A549 (cell line): ENCODE data around the gene DUSP9. TPM values are rescaled to one million over a fixed set of nuclear protein-coding genes. Genes with fewer than 3 reads are reported as not detected.

Experiments
- ATAC-seq, 2 experiments: fragments of 200-7000 bp in 1 of 2; fragments of >200 bp in 1 of 2; cut with Nextera tagmentation in 1 of 2; cut with Tn5 transposase in 1 of 2; 3 replicates each; pipeline versions ENCODE4 v1.8.0 to v1.9.1; 2018 to 2020; ENCODE audit warnings: mild to moderate bottlenecking in 1 of 2, moderate library complexity in 1 of 2
- CTCF ChIA-PET: fragments of 300-600 bp; sonication (Branson Sonifier 250); formaldehyde crosslinking; extraction: SDS; loops from one replicate; lab custom pipeline; 2021; ENCODE audit warnings: antibody characterized with exemption, inconsistent platforms; lab: Yijun Ruan, JAX
- POLR2A ChIA-PET: fragments of 350-600 bp; formaldehyde crosslinking; extraction: SDS; loops from one replicate; lab custom pipeline; 2021; ENCODE audit warnings: antibody characterized with exemption, inconsistent platforms; lab: Yijun Ruan, JAX
- DNase-seq, 2 experiments: peaks; one replicate each; pipeline versions ENCODE4 v3.0.0 to v3.0.0-alpha.2; 2011 to 2016; ENCODE audit warnings: low read depth in 1 of 2, low spot score in 1 of 2
- FAIRE-seq: peaks from 2 replicates; lab custom pipeline; 2011; peaks lifted over from hg19 to GRCh38; lab: Jason Lieb, UNC
- H3K27ac ChIP-seq, 2 experiments: fragments of >200 bp; sonication (Bioruptor Twin); formaldehyde crosslinking; 3 replicates each; pipeline ENCODE4 v1.5.1; 2016 to 2017
- H3K4me1 ChIP-seq: fragments of >200 bp; sonication (Bioruptor Twin); formaldehyde crosslinking; 3 replicates; pipeline ENCODE4 v1.6.1; 2016
- H3K4me2 ChIP-seq: fragments of >200 bp; sonication (Bioruptor Twin); formaldehyde crosslinking; 3 replicates; pipeline ENCODE4 v1.6.1; 2016
- H3K4me3 ChIP-seq: fragments of >200 bp; sonication (Bioruptor Twin); formaldehyde crosslinking; 3 replicates; pipeline ENCODE4 v1.5.1; 2016
- H3K9me3 ChIP-seq: fragments of >200 bp; sonication (Bioruptor Twin); formaldehyde crosslinking; 3 replicates; pipeline ENCODE4 v1.6.1; 2016
- CEBPB ChIP-seq, 2 experiments: fragments of >200 bp in 1 of 2; sonication (Bioruptor Twin) in 1 of 2; formaldehyde crosslinking in 1 of 2; IDR thresholded peaks; 2 replicates each; pipeline ENCODE4 v1.6.1; 2012 to 2016
- EHMT2 ChIP-seq: fragments of 200-600 bp; sonication (generic); IDR thresholded peaks from 2 replicates; pipeline ENCODE4 v1.6.1; 2016; ENCODE audit warnings: antibody characterized with exemption, low read depth, mild to moderate bottlenecking, moderate library complexity
- FOSL2 ChIP-seq, 2 experiments: fragments of 450-650 bp in 1 of 2; fragments of >200 bp in 1 of 2; sonication (Bioruptor Twin) in 1 of 2; formaldehyde crosslinking; IDR thresholded peaks; 2 replicates each; pipeline versions ENCODE4 v1.5.0 to v1.6.1; 2016 to 2020; ENCODE audit warnings: mild to moderate bottlenecking in 1 of 2, moderate library complexity in 1 of 2
- HEYL ChIP-seq: fragments of 250-450 bp; sonication (Bioruptor Pico); IDR thresholded peaks from 2 replicates; pipeline ENCODE4 v1.8.0; 2021; ENCODE audit warnings: mild to moderate bottlenecking, moderate library complexity
- JUN ChIP-seq, 2 experiments: fragments of >200 bp; sonication (Bioruptor Twin); formaldehyde crosslinking; IDR thresholded peaks; 2 replicates in 1 of 2; 3 replicates in 1 of 2; pipeline ENCODE4 v1.6.1; 2016 to 2017
- JUNB ChIP-seq: fragments of >200 bp; sonication (Bioruptor Twin); formaldehyde crosslinking; IDR thresholded peaks from 2 replicates; pipeline ENCODE4 v1.6.1; 2016
- KDM1A ChIP-seq: fragments of 200-600 bp; sonication (generic); IDR thresholded peaks from 2 replicates; pipeline ENCODE4 v1.6.1; 2016; ENCODE audit warnings: low read depth, mild to moderate bottlenecking
- MAFK ChIP-seq: fragments of 450-650 bp; IDR thresholded peaks from 2 replicates; pipeline ENCODE4 v1.6.1; 2014; ENCODE audit not compliant: partially characterized antibody
- NPAS2 ChIP-seq: fragments of 250-450 bp; sonication (Bioruptor Pico); IDR thresholded peaks from 2 replicates; pipeline ENCODE4 v1.8.0; 2022; ENCODE audit warnings: mild to moderate bottlenecking, moderate library complexity, borderline replicate concordance
- NR3C1 ChIP-seq: fragments of >200 bp; sonication (Bioruptor Twin); formaldehyde crosslinking; IDR thresholded peaks from 3 replicates; pipeline ENCODE4 v1.6.1; 2017
- PHF8 ChIP-seq: fragments of 200-600 bp; sonication (generic); IDR thresholded peaks from 2 replicates; pipeline ENCODE4 v1.6.1; 2016; ENCODE audit warnings: low read depth, mild to moderate bottlenecking, antibody characterized with exemption, moderate library complexity, borderline replicate concordance
- RCOR1 ChIP-seq: fragments of 150-350 bp; IDR thresholded peaks from 2 replicates; pipeline ENCODE4 v1.6.1; 2014; ENCODE audit warnings: antibody characterized with exemption, low read length, low read depth
- TFCP2L1 ChIP-seq: fragments of 250-450 bp; sonication (Bioruptor Pico); IDR thresholded peaks from 2 replicates; pipeline ENCODE4 v1.5.0; 2021; ENCODE audit warnings: mild to moderate bottlenecking
- ZC3H11A ChIP-seq: fragments of 450-650 bp; IDR thresholded peaks from 2 replicates; pipeline ENCODE4 v1.6.1; 2014; ENCODE audit warnings: antibody characterized with exemption, mild to moderate bottlenecking
- ZNF302 ChIP-seq: fragments of 250-450 bp; sonication (Bioruptor Pico); IDR thresholded peaks from 2 replicates; pipeline ENCODE4 v1.9.0; 2021; ENCODE audit warnings: inconsistent platforms, mild to moderate bottlenecking, moderate library complexity
- ZSCAN20 ChIP-seq: fragments of 250-450 bp; sonication (Bioruptor Pico); IDR thresholded peaks from 2 replicates; pipeline ENCODE4 v1.8.0; 2022; ENCODE audit warnings: mild to moderate bottlenecking, moderate library complexity
- WGBS: methylation state at CpG from one replicate; pipeline ENCODE4 v1.1.6; 2017; ENCODE audit errors: missing lambda C conversion rate; 5-methylcytosine and 5-hydroxymethylcytosine counted together
- polyA plus RNA-seq, 4 experiments: library from polyadenylated mRNA; depleted of rRNA in 3 of 4; stranded (reverse); fragments of >200 nt; fragmentation: RNase III in 1 of 4; extraction: RNeasy Plus Mini Kit Qiagen cat#74134 plus additional on column Dnase treatment in 1 of 4; gene quantifications; 2 replicates in 3 of 4; 3 replicates in 1 of 4; pipeline ENCODE4 v1.2.3, GENCODE V29; 2011 to 2017
- TF ChIP-seq, protein P1 (sequence below): fragments of >200 bp; sonication (Bioruptor Twin); formaldehyde crosslinking; IDR thresholded peaks from 3 replicates; pipeline ENCODE4 v1.5.1; 2016
- TF ChIP-seq, protein P2 (sequence below): fragments of >200 bp; sonication (Bioruptor Twin); formaldehyde crosslinking; IDR thresholded peaks from 2 replicates; pipeline ENCODE4 v1.6.1; 2016
- TF ChIP-seq, protein P3 (sequence below): fragments of 150-350 bp; IDR thresholded peaks from 2 replicates; pipeline ENCODE4 v1.6.1; 2014; ENCODE audit warnings: low read depth, mild to moderate bottlenecking, low read length
- TF ChIP-seq, protein P4 (sequence below): fragments of 450-650 bp; IDR thresholded peaks from 2 replicates; pipeline ENCODE4 v1.6.1; 2014; ENCODE audit warnings: antibody characterized with exemption
- TF ChIP-seq, protein P5 (sequence below): fragments of 250-450 bp; sonication (Bioruptor Pico); IDR thresholded peaks from 2 replicates; pipeline ENCODE4 v1.5.0; 2020; ENCODE audit warnings: low read depth, mild to moderate bottlenecking, moderate library complexity

The DUSP9 gene
- polyA plus RNA-seq, 2 of the 4 experiments (the other 2 are of a cell fraction), result 0.75 to 1.6 TPM

DNA sequence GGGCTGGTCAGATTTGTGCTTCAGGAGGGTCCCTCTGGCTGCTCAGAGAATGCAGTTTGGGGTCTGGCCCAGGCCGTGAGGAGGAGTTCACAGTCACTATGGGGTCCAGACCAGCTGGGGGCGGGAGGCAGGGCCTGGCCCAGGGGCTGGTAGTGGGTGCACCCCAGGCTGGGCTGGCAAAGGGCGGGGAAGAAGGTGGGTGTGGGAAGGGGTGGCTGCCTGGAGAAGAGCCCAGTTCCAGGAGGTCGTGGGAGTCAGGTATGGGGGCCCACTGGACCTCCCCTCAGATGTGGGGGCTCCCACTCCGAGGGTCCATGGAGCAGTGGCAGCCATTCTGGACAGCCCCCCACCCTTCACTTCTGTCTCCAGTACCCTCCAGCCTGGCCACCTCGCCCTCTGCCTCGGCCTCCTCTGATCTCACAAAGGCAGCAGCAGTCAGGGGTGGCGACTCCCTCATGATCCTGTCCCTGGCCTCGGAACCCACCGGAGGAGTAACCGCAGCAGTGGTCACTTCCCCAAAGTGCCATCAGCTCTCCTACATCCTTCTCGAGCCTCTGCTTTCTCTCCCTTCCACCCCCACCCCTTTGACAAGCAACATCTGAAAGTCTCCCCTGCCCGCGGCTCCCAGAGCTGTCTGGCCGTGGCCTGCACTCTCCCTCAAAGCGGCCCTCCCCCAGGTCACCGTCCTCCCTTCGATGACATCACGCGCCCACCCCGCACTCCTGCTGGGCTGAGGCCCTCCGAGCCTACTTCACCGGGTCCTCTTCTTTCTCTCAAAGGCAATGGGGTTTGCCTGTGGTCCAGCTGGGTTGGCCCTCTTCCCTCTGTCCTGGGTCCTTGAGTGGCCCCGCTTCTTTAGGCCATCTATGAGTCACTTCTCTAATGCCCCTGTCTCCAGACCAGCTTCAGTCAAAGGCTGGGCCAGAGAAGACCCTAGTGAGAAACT is 39.0 kb downstream of the DUSP9 start:
- Histone ChIP-seq H3K4me3 (no peak overlapping the region), H3K4me1 (peaks cover 13% of the 10 kb centered on the region), H3K9me3 (no peaks in the 10 kb centered on the region), H3K27ac (no peak overlapping the region), H3K4me2 (no peak overlapping the region)
- TF ChIP-seq ZNF302 (CRISPR knock-in tag), result no peak
- TF ChIP-seq, protein P1, sequence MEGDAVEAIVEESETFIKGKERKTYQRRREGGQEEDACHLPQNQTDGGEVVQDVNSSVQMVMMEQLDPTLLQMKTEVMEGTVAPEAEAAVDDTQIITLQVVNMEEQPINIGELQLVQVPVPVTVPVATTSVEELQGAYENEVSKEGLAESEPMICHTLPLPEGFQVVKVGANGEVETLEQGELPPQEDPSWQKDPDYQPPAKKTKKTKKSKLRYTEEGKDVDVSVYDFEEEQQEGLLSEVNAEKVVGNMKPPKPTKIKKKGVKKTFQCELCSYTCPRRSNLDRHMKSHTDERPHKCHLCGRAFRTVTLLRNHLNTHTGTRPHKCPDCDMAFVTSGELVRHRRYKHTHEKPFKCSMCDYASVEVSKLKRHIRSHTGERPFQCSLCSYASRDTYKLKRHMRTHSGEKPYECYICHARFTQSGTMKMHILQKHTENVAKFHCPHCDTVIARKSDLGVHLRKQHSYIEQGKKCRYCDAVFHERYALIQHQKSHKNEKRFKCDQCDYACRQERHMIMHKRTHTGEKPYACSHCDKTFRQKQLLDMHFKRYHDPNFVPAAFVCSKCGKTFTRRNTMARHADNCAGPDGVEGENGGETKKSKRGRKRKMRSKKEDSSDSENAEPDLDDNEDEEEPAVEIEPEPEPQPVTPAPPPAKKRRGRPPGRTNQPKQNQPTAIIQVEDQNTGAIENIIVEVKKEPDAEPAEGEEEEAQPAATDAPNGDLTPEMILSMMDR, result no peak
- TF ChIP-seq, protein P2, sequence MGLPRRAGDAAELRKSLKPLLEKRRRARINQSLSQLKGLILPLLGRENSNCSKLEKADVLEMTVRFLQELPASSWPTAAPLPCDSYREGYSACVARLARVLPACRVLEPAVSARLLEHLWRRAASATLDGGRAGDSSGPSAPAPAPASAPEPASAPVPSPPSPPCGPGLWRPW, result no peak
- no peak for FAIRE-seq
- ChIA-PET POLR2A (no interaction called here), CTCF (interaction anchor here (1.1 to 3.5 kb wide), 10 partner anchors 10 to 261 kb away, joined by 3 to 32 read pairs (median 4); no protein-coding TSS in a partner anchor)
- DNase-seq, result no peak
- 71% methylated on average over 11 of the region's 24 CpGs for WGBS
- no peak for ATAC-seq

DNA sequence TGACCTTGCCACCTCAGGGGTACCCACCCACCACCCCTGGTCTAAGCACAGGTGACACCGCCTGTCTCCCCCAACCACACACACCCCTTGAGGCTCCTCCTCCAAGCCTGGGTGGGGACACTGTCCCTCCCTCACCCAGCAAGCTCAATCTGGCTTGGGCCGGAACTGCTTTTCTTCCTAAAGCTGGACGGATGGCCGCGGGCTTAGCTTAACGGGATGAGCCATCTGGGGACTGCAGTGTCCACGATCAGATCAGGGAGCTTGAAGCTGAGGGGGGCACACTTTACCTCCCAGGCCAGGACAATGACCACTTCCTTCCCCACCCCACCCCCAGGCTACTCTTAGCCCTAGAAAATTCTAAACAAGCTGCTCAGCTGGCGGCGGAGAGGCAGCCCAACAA is 39.7 kb downstream of the DUSP9 start:
- TF ChIP-seq, protein P3, sequence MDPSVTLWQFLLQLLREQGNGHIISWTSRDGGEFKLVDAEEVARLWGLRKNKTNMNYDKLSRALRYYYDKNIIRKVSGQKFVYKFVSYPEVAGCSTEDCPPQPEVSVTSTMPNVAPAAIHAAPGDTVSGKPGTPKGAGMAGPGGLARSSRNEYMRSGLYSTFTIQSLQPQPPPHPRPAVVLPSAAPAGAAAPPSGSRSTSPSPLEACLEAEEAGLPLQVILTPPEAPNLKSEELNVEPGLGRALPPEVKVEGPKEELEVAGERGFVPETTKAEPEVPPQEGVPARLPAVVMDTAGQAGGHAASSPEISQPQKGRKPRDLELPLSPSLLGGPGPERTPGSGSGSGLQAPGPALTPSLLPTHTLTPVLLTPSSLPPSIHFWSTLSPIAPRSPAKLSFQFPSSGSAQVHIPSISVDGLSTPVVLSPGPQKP, result no peak
- TF ChIP-seq HEYL (CRISPR knock-in tag), result no peak
- TF ChIP-seq FOSL2 (IDR thresholded peaks at IDR 0.05), result no peak
- no peak for TF ChIP-seq FOSL2 (CRISPR knock-in tag; IDR thresholded peaks at IDR 0.05)
- TF ChIP-seq ZC3H11A, result no peak
- TF ChIP-seq ZNF302 (CRISPR knock-in tag), result no peak
- TF ChIP-seq EHMT2, result no peak
- TF ChIP-seq JUNB, result no peak
- no peak for TF ChIP-seq KDM1A
- TF ChIP-seq, all 56 proteins: peak for 0
- ChIA-PET POLR2A (no interaction called here), CTCF (interaction anchor here (1.1 to 1.7 kb wide), 11 partner anchors 11 to 260 kb away, joined by 3 to 6 read pairs (median 4); no protein-coding TSS in a partner anchor)
- FAIRE-seq (no peak), ATAC-seq (no peak), DNase-seq (no peak)
- peak overlapping the region in 1 of 2 experiments; percentile 91; a peak in 1 of 6 replicates for H3K27ac ChIP-seq
- H3K9me3 ChIP-seq, result no peaks in the 10 kb centered on the region
- peak overlapping the region; percentile 94 for H3K4me2 ChIP-seq
- H3K4me3 ChIP-seq, result no peak overlapping the region
- 53% methylated on average over 9 of the region's 9 CpGs for WGBS
- peaks cover 13% of the 10 kb centered on the region for H3K4me1 ChIP-seq

DNA sequence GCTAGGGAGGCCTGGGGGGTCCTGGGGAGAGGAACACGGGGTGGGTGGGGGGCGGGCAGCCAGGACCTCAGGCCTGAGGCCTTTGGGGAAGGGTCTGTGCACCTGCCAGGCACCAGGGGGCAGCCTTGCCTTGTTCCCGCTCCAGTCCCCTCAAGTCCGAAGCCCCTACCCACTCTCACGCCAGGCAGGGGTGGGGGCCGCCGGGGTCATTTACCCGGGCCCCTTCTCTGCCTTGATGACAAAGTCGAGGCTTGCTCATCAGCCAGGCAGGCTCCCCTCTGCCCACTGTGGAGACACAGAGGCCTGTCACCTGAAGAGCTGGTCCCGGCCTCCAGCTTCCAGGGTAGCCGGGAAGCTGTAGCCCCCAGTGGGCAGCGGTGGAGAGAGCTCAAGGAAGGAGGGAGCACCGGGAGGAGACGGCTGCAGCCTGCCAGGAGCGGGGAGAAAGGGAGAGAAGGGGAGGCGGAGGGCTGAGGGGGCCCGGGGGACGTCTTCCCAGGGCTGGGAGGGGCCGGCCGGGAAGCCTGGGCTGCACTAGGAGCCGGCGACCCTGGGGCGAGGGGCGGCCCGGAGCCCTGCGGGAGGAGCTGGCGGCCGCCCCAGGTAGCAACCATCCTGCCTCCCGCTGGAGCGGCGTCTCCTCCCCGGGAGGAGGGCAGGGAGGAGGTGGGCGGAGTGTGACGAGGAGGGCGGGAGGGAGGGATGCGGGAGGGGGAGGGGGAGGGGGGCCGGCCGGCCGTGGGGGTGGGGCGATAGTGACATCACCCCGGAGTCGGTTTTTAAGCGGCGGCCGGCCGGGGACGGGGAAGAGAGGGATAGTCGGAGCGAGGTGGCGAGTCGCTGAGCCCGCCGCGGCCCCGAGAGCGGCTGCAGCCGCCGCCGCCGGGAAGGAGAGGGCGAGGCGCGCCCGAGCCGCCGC is 40.4 kb downstream of the DUSP9 start, which contains the start of gene SLC6A8:
SLC6A8 (plus strand) TSS at position 806 of the 919 bp plus-strand sequence. CDS start 649 bp downstream, outside the sequence.
- Histone ChIP-seq H3K4me2 (peak within 1 kb of the TSS; percentile 94), H3K27ac (peak within 1 kb of the TSS; percentile 65 to 91), H3K4me1 (peaks cover 13% of the 10 kb centered on the region), H3K9me3 (no peaks in the 10 kb centered on the region), H3K4me3 (peak within 1 kb of the TSS; percentile 47)
- 3% methylated on average over 16 of the region's 66 CpGs for WGBS
- peak; percentile 42 to 67 for DNase-seq
- ATAC-seq, result peak; percentile 47 to 63
- no peak for FAIRE-seq
- POLR2A ChIA-PET, result no interaction called here
- CTCF ChIA-PET, result interaction anchor here (0.9 to 1.7 kb wide), 11 partner anchors 12 to 259 kb away, joined by 3 to 6 read pairs (median 4); no protein-coding TSS in a partner anchor
- TF ChIP-seq JUN (IDR thresholded peaks at IDR 0.05), result peak; percentile 29 to 61; a peak in 3 of 5 replicates
- no peak for TF ChIP-seq NR3C1
- no peak for TF ChIP-seq ZSCAN20
- no peak for TF ChIP-seq MAFK
- TF ChIP-seq, protein P1, result peak; percentile 23
- TF ChIP-seq, protein P4, sequence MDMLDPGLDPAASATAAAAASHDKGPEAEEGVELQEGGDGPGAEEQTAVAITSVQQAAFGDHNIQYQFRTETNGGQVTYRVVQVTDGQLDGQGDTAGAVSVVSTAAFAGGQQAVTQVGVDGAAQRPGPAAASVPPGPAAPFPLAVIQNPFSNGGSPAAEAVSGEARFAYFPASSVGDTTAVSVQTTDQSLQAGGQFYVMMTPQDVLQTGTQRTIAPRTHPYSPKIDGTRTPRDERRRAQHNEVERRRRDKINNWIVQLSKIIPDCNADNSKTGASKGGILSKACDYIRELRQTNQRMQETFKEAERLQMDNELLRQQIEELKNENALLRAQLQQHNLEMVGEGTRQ, result no peak
- no peak for TF ChIP-seq PHF8
- no peak for TF ChIP-seq CEBPB (IDR thresholded peaks at IDR 0.05)
- TF ChIP-seq FOSL2 (IDR thresholded peaks at IDR 0.05), result no peak
- TF ChIP-seq FOSL2 (CRISPR knock-in tag; IDR thresholded peaks at IDR 0.05), result no peak
- no peak for TF ChIP-seq TFCP2L1
- no peak for TF ChIP-seq NPAS2
- TF ChIP-seq, protein P5, sequence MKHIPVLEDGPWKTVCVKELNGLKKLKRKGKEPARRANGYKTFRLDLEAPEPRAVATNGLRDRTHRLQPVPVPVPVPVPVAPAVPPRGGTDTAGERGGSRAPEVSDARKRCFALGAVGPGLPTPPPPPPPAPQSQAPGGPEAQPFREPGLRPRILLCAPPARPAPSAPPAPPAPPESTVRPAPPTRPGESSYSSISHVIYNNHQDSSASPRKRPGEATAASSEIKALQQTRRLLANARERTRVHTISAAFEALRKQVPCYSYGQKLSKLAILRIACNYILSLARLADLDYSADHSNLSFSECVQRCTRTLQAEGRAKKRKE, result no peak
- no peak for TF ChIP-seq RCOR1
